ENCODE data around the gene TET2. TPM values are rescaled to one million over a fixed set of nuclear protein-coding genes. Genes with fewer than 3 reads are reported as not detected.

TET2 gene
- total RNA-seq, 1 donor from 2014 or later, result 42.1 TPM

DNA sequence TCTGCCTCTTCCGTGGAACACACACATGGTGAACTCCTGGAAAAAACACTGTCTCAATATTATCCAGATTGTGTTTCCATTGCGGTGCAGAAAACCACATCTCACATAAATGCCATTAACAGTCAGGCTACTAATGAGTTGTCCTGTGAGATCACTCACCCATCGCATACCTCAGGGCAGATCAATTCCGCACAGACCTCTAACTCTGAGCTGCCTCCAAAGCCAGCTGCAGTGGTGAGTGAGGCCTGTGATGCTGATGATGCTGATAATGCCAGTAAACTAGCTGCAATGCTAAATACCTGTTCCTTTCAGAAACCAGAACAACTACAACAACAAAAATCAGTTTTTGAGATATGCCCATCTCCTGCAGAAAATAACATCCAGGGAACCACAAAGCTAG, 87.9 kb downstream of the TET2 start:
- Mint-ChIP-seq H3K9me3 (peaks cover 8% of the 10 kb centered on the region), H3K27me3 (ENCODE audit: low read depth) (no peaks in the 10 kb centered on the region), H3K36me3 (peaks cover 45% of the 10 kb centered on the region), H3K4me3 (no peak overlapping the region), H3K4me1 (no peaks in the 10 kb centered on the region), H3K27ac (no peak overlapping the region)
- TF ChIP-seq, protein P1, sequence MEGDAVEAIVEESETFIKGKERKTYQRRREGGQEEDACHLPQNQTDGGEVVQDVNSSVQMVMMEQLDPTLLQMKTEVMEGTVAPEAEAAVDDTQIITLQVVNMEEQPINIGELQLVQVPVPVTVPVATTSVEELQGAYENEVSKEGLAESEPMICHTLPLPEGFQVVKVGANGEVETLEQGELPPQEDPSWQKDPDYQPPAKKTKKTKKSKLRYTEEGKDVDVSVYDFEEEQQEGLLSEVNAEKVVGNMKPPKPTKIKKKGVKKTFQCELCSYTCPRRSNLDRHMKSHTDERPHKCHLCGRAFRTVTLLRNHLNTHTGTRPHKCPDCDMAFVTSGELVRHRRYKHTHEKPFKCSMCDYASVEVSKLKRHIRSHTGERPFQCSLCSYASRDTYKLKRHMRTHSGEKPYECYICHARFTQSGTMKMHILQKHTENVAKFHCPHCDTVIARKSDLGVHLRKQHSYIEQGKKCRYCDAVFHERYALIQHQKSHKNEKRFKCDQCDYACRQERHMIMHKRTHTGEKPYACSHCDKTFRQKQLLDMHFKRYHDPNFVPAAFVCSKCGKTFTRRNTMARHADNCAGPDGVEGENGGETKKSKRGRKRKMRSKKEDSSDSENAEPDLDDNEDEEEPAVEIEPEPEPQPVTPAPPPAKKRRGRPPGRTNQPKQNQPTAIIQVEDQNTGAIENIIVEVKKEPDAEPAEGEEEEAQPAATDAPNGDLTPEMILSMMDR (IDR thresholded peaks at IDR 0.05; ENCODE audit: unreplicated experiment), result no peak
- no peak for DNase-seq (ENCODE audit: low spot score in 2 of 2, unreplicated experiment in 2 of 2)

DNA sequence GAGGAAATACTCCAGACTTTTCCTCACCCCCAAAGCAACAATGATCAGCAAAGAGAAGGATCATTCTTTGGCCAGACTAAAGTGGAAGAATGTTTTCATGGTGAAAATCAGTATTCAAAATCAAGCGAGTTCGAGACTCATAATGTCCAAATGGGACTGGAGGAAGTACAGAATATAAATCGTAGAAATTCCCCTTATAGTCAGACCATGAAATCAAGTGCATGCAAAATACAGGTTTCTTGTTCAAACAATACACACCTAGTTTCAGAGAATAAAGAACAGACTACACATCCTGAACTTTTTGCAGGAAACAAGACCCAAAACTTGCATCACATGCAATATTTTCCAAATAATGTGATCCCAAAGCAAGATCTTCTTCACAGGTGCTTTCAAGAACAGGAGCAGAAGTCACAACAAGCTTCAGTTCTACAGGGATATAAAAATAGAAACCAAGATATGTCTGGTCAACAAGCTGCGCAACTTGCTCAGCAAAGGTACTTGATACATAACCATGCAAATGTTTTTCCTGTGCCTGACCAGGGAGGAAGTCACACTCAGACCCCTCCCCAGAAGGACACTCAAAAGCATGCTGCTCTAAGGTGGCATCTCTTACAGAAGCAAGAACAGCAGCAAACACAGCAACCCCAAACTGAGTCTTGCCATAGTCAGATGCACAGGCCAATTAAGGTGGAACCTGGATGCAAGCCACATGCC, 89.7 kb downstream of the TET2 start:
- TF ChIP-seq, protein P1 (IDR thresholded peaks at IDR 0.05; ENCODE audit: unreplicated experiment), result no peak
- Mint-ChIP-seq H3K9me3 (peaks cover 8% of the 10 kb centered on the region), H3K27ac (no peak overlapping the region), H3K4me1 (no peaks in the 10 kb centered on the region), H3K27me3 (ENCODE audit: low read depth) (no peaks in the 10 kb centered on the region), H3K36me3 (peaks cover 48% of the 10 kb centered on the region), H3K4me3 (no peak overlapping the region)
- DNase-seq (ENCODE audit: low spot score in 2 of 2, unreplicated experiment in 2 of 2), result no peak

DNA sequence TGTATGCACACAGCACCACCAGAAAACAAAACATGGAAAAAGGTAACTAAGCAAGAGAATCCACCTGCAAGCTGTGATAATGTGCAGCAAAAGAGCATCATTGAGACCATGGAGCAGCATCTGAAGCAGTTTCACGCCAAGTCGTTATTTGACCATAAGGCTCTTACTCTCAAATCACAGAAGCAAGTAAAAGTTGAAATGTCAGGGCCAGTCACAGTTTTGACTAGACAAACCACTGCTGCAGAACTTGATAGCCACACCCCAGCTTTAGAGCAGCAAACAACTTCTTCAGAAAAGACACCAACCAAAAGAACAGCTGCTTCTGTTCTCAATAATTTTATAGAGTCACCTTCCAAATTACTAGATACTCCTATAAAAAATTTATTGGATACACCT, 90.2 kb downstream of the TET2 start:
- TF ChIP-seq, protein P1 (IDR thresholded peaks at IDR 0.05; ENCODE audit: unreplicated experiment), result no peak
- DNase-seq (ENCODE audit: low spot score in 2 of 2, unreplicated experiment in 2 of 2), result no peak
- Mint-ChIP-seq H3K36me3 (peaks cover 48% of the 10 kb centered on the region), H3K27ac (no peak overlapping the region), H3K27me3 (ENCODE audit: low read depth) (no peaks in the 10 kb centered on the region), H3K4me1 (no peaks in the 10 kb centered on the region), H3K9me3 (peaks cover 7% of the 10 kb centered on the region), H3K4me3 (no peak overlapping the region)

DNA sequence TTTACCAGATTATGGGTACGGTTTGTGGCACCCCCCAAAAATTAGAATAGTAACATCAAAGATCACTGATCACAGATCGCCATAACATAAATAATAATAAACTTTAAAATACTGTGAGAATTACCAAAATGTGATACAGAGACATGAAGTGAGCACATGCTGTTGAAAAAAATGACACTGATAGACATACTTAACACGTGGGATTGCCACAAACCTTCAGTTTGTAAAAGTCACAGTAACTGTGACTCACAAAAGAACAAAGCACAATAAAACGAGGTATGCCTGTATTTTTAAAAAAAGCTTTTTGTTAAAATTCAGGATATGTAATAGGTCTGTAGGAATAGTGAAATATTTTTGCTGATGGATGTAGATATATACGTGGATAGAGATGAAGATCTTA, 93.4 kb downstream of the TET2 start:
- H3K36me3 Mint-ChIP-seq, result peaks cover 45% of the 10 kb centered on the region
- no peaks in the 10 kb centered on the region for H3K27me3 Mint-ChIP-seq (ENCODE audit: low read depth)
- no peak overlapping the region for H3K4me3 Mint-ChIP-seq
- peaks cover 5% of the 10 kb centered on the region for H3K9me3 Mint-ChIP-seq
- DNase-seq (ENCODE audit: low spot score in 2 of 2, unreplicated experiment in 2 of 2), result no peak
- TF ChIP-seq, protein P1 (IDR thresholded peaks at IDR 0.05; ENCODE audit: unreplicated experiment), result no peak
- no peaks in the 10 kb centered on the region for H3K4me1 Mint-ChIP-seq
- no peak overlapping the region for H3K27ac Mint-ChIP-seq

DNA sequence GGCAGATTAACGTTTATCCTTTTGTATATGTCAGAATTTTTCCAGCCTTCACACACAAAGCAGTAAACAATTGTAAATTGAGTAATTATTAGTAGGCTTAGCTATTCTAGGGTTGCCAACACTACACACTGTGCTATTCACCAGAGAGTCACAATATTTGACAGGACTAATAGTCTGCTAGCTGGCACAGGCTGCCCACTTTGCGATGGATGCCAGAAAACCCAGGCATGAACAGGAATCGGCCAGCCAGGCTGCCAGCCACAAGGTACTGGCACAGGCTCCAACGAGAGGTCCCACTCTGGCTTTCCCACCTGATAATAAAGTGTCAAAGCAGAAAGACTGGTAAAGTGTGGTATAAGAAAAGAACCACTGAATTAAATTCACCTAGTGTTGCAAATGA, 94.8 kb downstream of the TET2 start:
- no peak for DNase-seq (ENCODE audit: low spot score in 2 of 2, unreplicated experiment in 2 of 2)
- peaks cover 5% of the 10 kb centered on the region for H3K9me3 Mint-ChIP-seq
- H3K36me3 Mint-ChIP-seq, result peaks cover 33% of the 10 kb centered on the region
- no peaks in the 10 kb centered on the region for H3K4me1 Mint-ChIP-seq
- no peak overlapping the region for H3K27ac Mint-ChIP-seq
- H3K4me3 Mint-ChIP-seq, result no peak overlapping the region
- H3K27me3 Mint-ChIP-seq (ENCODE audit: low read depth), result no peaks in the 10 kb centered on the region
- TF ChIP-seq, protein P1 (IDR thresholded peaks at IDR 0.05; ENCODE audit: unreplicated experiment), result no peak

All from mesothelial cell of epicardium (in vitro differentiated cells).